Stimulated activated naive CD4-positive, alpha-beta T cell (primary cell): Measurements from ENCODE around the gene SMC6.

ENCODE experiments used
- DNase-seq, 6 experiments: peaks; one replicate each; lab custom pipeline; 2025; lab: John Stamatoyannopoulos, UW

Gene SMC6

DNA sequence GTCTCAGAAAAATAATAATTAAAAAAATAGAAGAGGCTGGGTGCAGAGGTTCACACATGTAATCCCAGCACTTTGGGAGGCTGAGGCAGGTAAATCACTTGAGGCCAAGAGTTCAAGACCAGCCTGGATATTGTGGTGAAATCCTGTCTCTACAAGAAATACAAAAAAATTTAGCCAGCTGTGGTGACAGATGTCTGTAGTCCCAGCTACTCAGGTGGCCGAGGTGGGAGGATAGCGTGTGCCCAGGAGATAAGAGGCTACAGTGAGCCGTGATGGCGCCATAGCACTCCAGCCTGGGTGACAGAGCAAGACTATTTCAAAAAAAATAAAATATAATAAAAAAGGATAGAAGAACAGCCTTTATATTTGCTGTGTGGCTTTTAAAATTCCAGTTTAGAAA is 35.9 kb downstream of the SMC6 start:
- DNase-seq, result no peak

DNA sequence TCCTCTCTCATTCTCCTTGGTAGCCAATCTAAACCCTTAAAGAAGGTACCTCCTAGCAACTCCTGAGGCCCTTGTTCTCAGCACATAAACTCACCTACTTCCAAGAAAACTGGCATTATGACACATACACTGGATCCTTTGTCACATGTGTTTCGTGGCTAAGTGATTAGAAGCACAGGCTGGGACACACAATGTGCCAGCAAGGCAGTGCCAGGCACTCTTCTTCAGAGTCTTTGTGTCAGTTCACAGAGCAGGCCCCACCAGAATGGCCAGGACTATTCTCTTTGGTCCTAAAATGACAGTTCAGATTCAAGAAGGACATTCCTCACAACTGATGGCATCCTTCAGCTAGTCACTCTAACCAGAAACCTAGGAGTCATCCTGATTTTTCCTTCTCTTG is 40.3 kb downstream of the SMC6 start:
- no peak for DNase-seq

DNA sequence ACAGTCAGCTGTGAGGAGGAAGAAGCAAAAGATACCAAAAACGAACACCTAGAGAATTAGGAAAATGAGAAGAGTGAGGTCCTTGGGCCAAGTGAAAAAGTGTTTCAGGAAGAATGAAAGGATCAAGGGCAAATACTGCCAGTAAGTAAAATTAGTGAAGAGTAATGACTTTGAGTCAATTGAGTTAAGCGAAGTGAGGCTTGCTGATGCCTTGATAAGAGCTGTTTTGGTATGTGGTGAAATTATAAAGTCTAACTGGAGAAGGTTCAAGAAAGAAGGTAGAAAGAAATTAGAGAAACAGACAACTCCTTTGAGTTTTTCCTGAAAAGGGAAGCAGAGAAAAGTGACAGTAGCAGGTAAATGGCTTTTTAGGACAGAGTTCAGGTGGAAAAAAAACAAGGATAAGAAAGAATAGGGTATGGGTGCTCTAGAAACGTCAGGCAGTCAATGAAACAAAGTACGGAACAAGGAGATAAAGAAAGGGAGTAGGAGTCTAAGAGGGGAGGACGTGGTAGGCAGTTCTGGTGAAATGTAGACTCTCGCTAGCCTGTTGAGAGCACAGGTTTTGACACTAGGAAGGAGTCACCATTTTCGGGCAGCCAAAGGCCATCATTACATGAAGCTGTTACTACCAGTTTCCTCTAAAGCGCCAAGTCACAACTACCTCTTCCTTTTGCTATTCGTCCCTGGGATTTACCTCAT is 42.9 kb downstream of the SMC6 start:
- DNase-seq, result no peak

DNA sequence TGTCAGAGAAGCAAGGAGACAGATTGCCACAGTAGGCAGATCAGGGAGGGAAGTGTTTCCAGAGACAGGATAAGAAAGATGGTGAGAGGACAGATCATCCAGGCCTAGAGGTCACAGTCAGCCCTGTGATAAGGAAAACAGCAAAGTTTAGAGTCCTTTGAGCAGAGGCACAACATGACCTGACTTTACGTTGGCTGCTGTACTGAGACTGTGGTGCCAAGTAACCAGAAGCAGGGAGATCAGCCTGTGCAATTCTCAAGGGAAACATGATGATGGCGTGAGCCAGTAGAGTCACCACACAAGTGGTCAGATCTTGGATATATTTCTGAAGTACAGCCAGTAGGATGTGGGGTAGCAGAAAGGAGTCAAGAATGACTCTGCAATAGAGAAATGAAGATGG is 43.7 kb downstream of the SMC6 start:
- no peak for DNase-seq

DNA sequence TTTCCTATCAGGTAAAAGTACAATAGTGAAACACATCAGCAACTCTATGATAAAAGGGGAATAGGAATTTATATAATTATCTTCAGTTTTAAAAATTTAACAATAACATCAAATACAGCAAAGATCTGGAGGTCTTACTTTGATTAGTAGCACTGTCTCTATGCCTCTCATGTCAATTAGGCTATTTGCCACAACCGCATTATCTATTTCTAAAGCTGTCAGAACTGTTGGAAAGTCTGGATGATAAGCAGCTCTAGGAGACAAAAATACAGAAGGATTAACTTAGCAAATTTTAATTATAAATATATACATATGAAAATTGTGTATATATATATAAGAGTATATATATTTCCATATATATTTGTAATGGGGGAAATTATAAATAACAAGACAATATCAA is 45.1 kb downstream of the SMC6 start:
- no peak for DNase-seq

DNA sequence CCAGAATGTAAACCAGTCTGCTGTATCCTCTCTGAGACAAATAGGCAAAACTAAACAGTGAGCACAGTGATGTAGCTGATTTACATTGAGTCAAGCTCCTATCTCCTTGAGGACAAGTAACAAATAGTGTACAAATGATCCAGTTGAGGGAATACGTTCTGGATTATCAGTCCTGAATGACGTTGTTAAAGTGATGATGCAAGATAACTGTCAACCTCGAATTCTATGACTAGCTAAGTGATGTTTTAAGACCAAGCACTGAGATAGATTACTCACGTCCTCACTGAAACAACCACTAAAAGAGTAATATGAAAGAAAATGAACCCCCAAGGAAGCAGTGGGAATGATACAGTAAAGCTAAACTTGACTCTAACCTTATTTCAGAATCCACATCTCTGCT is 46.8 kb downstream of the SMC6 start:
- DNase-seq, result no peak

DNA sequence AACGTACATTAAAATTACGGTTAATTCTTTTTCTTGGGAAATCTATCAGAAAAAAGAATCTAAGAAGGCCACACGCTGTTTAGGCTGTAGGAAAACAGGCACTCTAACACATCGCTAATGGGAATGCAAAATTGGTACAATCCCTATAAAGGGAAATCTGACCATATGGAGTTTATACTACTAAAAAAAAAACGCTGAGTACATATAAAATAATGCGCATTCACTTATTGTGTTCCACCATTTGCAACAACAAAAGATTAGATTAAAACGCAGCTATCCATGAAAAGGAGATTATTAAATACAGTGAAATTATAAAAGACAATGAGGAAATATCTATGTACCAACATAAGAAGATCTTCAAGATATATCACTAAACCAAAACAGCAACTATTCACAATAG is 62.8 kb downstream of the SMC6 start:
- no peak for DNase-seq

DNA sequence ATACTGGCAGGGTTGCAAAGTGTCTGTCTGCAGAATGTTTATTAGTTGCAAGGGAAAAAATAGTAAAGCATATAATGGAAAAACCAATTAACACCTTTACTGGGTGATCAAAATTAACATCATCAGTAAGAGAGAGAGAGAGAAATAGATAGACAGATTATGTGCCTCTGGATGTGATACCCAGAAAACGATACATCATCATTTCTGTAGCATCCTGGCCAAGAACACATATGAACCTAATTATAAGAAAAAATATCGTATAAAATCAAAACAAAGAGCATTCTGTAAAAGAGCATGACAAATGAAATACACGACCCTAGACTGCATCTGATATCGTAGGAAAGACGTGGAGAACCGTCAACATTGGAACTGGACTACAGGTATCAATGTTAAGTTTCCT is 64.6 kb downstream of the SMC6 start:
- no peak for DNase-seq

DNA sequence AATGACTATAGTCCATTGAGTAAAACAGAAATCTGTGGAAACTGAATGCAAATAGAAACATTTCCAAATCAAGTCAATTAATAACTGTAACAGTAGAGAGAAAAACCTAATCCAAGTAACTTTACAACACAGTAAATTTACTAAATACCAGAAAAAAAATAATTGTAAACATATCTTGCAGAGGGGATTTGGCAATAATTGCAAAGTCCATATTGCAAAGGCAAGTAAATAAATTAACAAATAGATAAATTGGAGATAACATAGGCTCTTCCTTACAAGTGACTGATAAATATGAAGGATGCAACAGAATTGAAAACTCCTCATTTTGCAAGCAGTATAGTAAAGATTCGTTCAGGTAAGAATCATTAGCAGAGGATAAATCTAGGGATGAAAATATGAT is 65.0 kb downstream of the SMC6 start:
- no peak for DNase-seq

DNA sequence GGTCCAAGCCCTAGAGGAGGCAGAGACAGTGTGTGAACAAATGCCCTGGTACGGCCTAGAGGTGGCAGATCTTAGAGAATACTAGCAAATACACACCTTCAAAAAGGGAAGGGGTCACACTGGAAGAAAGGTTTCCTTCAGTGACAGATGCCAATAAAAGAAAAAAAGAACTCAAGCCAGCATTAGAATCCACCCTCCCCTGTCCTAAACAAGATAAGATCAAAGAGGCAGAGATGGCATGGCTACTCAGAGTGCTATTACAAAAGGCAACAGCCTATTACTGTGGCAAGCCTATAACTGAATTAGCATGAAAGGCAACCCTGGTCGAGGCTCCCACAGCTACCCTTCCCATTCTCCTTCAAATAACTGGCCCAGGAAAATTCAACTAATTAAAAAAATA is 69.6 kb downstream of the SMC6 start:
- no peak for DNase-seq

DNA sequence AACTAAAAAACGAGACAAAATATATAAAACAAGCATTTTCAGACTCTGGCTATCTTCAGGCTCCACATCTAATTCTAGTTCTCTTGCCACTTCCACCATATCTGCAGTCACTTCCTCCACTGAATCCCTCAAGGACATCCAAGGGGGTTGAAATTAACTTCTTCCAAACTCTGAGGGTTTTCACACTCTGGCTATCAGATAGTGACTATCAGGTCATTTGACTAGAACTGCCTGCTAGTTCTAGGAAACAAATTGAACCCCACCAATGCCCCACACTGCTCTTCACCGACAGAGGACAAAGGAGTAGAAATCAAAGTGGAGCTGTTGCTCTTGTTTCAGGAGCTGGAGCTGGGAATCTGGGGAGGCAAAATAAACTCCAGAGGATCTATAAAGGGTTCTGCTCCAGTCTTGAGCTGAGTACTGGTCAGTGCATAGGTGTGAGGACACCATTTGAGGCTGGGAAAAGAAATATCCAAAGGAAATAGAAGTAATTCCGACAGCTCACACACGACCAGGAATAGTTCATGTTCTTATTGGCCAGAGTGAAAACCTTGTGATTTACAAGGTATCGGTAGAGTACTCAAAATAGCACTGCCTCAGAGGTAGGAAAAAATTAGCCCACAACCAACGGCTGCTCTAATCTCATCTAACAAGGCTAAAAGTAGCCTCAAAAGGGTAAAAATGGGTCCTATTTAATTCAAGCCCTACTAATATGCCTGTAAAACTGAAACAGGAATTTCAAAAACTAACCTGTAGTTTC is 71.3 kb downstream of the SMC6 start:
- no peak for DNase-seq

DNA sequence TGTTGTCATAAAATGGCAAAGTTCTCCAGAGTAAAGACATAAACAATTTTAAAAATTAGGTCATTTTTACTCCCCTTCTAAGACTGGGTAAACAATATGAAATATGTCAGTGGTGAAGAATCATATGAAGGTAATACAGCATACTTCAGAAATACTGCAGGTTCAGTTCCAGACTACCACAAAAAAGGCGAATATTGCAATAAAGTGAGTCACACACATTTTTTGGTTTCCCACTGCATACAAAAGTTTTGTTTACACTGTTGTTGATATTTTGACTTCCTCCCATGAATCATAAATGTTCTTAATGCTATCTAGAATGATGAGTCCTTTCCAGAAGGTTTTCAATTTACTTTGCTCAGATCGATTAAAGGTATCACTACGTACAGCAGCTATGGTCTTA is 73.5 kb downstream of the SMC6 start:
- no peak for DNase-seq

DNA sequence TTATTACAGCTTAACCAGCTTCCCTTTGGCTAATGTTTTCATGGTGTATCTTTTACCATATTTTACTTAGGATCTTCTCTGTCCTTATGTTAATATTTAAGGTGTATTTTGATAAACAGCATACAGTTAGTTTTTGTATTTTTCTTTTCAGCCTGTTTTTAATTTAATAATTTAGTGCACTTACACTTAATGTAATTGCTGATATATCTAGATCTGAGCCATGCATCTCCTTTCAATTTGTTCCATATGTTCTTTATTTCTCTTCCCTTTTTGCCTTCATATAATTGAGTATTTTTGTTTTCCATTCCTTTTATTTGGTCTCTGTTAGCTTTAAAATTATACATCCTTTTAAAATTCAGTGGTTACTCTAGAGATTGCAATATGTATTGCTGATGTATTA is 78.8 kb downstream of the SMC6 start:
- DNase-seq, result no peak

DNA sequence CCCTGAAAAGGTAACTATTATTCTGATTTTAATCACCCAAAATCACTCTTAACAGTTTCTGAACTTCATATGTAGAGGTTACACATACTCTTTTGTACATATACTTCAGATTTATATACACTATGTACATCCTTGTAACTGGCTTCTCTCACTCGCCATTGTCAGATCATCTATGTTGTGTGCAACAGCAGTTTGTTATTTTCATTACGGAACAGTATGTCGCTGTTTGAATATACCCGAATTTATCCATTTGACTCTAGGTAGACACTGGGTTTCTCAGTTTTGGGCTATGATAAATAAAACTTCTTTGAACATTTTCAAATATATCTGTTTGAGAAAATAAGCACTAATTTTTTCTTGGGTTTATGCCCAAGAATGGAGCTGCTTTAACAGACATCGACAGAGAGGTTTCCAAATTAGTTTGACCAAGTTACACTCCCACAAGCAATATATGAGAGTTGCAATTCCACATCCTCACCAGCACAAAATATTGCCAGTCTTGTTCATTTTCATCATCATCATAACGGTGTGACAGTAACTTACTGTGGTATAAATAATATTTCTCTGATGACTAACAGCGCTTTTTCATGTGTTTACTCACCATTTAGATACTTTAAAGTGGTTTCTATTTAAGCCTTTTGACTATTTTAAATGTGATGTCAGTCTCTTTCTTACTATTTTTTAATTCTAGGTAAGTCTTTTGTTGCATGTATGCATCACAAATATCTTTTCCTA is 80.9 kb downstream of the SMC6 start:
- DNase-seq, result no peak

DNA sequence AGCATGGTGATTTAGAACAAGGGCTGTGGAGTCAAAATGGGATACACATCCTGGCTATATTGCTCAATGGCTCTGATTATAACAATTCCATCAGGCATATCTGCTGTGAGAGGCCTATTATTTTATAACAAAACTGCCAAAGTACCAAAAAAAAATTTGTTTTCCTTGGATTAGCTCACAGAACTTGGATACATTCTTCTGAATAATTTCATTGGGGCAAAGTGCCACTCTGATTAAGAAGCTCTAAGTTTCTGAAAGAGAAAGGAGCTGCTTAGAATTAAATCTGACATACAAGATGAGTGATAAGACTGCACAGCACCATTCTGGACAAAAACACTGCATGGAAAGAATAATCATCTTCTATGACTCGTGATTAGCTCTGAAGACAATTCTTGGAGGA is 85.7 kb downstream of the SMC6 start:
- DNase-seq, result no peak

DNA sequence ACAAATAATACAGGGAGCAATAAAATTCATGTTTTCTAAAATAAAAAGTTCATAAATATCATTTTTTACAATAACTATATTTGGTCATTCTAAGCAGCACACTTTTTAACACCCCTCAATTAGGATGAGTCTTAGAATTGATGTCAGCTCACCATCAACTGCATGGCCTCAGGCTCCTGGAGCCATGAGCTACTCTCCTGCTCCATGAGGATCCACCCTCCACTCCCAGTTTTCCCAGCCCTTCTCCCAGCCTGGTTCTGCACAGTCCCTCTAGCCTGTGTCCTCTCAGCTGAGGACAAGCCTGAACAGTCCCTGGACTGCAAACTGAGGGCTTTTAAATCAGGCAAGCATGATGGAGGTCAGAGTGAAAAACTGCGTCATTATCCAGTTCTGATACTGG is 89.1 kb downstream of the SMC6 start:
- DNase-seq, result no peak

DNA sequence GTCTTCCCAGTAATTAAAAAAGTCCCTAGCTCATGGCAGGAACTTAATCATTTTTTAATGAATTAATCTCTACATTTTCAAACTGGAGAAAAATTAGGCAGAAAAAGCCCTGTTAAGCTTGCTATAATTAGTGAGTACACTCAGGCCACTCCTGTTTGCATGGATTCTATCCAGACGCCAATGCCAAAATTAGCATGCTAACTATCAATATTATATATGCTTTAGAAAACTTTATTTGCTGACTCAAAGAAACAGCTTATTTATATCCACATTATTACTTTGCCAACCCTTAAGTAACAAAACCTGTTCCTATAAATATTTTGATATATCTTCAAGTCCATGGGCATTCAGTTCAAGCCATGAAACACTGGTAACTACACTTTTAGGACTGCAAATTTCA is 90.9 kb downstream of the SMC6 start:
- DNase-seq, result no peak

DNA sequence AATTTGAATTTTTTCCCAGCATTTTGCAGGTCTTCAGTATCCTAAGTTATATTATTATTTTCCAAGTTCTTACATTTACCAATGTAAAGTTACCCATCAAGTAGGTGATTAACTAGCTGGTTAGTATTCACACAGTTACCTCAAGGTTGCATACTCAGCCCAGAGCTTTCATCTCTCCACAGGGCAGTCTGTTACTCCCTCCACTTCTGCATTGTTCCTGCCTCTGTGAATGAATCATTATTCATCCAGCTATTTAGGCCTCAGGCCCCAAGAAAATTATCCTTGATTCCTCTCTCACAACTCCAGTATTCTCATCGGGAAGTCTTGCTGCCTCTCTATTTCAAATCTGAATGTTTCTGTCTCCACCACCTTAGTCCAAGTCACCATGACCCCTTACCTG is 92.2 kb downstream of the SMC6 start:
- DNase-seq, result no peak

DNA sequence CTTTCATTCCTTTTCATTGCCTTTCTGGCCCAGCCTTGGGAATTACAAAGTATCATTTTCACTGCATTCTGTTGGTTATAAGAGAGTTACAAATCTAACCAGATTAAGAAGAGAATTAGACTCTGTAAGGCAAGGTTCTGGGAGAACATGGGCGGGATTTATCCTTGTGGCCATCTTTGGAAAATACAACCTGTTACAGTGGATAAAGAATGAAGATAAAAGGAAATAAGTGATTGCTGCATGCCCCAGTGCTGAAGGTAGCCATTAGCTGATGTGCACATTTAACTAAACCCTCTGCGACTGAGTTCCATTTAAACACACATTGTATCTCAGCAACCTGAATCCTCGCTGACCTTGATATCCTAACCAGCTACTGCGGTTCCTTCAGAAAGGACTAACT is 93.4 kb downstream of the SMC6 start:
- no peak for DNase-seq

DNA sequence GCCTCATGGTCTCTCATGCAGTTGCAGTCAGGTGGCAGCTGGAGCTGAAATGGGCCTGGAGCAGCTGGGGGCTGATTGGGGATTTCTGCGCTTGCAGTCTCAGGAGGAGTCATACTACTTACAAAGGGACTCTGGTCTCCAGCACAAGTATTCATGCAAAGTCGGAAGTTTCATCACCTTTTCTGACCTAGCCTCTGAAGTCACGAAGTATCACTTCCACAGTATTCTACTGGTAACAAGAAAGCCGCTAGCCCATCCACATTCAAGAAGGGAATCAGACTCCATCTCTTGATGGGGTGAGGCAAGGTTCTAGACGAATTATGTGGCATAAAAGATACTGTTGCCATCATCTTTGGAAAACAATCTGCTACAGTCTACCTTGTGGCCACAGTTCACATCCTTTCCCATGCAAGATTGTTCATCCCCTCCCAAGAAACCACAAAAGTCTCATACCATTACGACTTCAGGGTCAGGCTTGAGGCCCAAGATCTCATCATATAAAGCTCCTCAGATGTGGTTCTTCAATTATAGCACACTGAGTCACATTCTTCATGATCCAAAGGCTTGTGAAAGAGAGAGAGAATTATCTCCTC is 95.3 kb downstream of the SMC6 start:
- no peak for DNase-seq

DNA sequence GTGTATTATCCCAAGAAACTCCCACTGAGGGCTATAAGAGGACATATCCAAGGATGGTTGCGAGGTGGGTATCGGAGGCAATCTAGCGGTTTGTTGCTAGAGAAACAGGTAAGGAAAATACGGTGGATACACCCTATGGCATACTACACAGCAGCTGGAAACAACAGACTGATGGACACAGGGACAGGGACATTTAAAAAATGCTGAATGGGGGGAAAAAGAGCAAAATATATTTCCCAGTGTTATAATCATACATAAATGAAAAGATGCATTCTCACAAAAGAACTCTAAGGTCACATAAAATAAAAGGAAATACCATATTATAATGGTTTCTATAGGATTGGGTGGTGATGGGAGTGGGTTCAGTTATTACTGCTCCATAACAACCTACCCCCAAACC is 95.9 kb downstream of the SMC6 start:
- DNase-seq, result no peak

DNA sequence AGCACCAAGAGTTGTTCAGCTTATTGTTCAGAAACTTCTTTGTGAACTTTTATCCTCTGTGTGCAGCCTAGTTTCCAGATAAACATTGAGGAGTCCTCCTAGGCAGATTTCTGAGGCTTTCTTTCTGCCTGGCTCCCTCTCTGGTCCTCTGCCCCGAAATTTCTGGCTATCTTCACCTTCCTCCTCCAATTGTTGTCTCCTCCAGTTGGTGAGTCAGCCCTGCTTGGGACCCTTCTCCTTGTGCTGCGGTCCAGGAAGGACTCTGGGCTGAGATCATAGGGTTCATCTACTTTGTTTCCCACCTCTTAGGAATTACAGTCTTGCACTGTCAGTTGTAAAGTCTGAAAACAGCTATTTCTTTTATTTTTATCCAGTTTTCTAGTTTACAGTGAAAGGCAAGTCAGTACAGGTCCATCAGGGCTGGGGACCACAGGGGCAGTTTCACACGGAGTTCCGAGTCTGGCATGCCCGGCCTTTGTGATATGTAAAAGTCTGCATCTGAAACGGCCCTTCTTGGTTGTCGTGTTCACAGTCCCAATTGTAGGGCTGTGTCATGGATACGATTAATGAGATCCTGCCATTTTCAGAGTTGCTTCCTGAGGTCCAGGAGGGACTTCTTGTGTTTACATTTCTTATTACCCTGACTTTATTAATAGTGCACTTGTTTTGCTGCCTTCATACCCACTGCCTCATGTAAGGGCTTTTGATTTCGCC is 100.8 kb downstream of the SMC6 start:
- no peak for DNase-seq
